H4 (cell line): ENCODE measurements around the gene TMC3. TPM values are rescaled to one million over a fixed set of nuclear protein-coding genes. Genes with fewer than 3 reads are reported as not detected.

ENCODE experiments used
- total RNA-seq: library from RNA; depleted of rRNA; stranded (reverse); fragments of >200 nt; shearing (Covaris generic); gene quantifications from 2 replicates; pipeline ENCODE4 v1.2.3, GENCODE V29; 2014; rRNA removed

The TMC3 gene
- total RNA-seq, 1 experiment from 2014 or later = not detected

Other genes starting within 250 kb of the TMC3 start
- 0.25 and 1.7 TPM in 2 replicates for gene CFAP161, start 239.9 kb downstream of the TMC3 start, total RNA-seq
- gene IL16, start 177.3 kb downstream of the TMC3 start, total RNA-seq = 0.06 and 0.17 TPM in 2 replicates
- gene STARD5, start 50.1 kb downstream of the TMC3 start, total RNA-seq = 2.9 and 3.2 TPM in 2 replicates